ENCODE results near the gene ABCD1.
A peak's percentile ranks its signal among the peaks of the same experiment; 100 is the strongest.
"Not testable (repeated sequence)": the region's sequence is repeated elsewhere in the genome, so short reads cannot be mapped to it uniquely, and the experiment has no call there.

The ABCD1 gene

DNA sequence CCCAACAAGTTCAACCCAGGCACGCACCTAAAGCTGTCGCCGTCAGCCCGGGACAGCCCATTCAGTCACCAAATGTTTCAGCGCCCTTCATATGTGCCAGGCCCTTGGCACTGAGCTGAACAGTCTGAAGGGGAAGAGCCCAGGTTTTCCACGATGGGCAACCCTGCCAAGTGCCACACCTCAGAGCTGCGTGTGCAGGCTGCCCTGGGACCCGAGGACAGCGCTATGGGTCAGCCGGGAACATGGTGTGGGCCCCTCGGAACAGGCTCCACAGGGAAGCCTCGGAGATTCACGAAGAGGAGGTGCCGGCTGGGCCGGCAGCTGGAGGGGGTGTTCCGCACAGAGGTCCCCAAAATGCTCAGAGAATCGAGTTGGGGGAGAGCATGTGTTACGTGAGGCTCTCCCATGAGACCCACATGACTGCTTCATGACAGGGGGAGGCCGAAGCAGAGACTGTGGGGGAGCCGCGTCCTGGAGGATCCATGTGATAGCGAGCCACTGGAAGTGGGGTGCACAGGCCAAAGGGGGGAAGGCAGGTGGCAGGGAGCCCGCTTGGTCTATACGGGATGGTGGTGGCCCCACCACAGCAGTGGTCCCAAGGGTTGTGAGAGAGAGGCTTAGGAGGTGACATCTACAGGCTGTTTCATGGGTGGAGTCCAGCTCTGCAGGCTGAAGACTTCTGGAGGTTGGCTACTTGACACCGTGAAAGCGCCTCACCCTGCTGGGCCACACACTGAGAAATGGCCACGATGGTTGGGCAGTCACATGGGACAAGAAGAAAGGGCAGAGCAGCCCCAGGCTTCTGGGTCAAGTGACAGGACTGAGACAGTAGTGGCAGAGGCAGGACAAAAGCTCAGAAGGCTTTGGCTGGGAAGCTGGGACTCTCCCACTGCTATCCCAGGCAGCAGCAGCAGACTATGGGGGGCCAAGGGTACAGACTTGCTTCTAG is 14.7 kb upstream of the ABCD1 start:
- no peak for DNase-seq (ENCODE audit: low spot score)

DNA sequence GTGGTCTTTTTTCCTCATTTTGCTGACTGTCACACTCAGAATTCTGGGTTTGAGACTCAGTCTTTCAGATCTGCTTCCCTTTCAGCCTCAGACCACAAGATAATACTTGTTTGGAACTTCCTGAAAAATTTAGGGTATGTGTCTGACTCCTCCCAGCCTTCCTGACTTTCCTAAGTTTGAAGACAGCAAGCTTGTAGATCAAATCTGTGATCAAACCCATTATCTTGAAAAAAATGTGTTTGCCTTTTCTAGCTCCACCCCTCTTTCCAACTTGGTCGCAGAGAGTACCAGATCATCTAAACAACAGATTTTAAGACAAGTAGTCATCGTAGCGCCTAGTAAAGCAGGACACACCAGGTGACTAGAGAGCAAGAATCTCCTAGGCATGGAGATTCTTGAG is 10.4 kb upstream of the ABCD1 start:
- DNase-seq (ENCODE audit: low spot score), result no peak

DNA sequence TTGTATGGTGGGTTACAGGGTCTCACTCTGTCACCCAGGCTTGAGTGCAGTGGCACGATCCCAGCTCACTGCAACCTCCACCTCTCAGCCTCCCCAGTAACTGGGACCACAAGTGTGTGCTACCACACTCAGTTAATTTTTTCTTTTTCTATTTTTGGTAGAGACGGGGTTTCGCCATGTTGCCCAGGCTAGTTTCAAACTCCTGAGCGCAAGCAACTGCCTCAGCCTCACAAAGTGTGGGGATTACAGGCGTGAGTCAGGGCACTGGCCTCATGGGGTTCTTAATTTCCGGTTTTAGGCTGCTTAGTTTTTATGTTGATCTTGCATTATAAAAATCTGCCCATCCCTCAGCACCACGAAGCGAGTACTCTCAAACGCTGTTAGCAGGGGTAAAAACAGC is 7.2 kb upstream of the ABCD1 start:
- DNase-seq (ENCODE audit: low spot score), result no peak

DNA sequence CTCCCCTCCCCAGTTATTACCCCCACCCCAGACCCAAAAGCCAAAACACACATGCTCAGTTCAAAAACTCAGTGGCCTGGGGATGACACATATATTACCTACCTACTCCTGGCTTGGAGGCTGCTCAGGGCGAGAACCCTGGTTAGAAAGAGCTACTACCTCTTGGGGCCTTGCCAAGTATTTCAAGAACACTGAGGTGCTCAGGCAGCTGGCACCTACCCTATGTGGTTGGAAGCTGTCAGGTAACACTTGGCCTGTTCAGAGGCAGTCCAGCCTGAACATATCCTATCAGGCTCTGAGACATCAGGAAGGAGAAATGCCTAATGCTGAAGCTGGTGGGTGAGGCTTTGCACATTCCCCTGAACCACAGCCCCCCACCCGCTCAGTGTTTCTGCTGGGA is 5.4 kb upstream of the ABCD1 start:
- no peak for DNase-seq (ENCODE audit: low spot score)

DNA sequence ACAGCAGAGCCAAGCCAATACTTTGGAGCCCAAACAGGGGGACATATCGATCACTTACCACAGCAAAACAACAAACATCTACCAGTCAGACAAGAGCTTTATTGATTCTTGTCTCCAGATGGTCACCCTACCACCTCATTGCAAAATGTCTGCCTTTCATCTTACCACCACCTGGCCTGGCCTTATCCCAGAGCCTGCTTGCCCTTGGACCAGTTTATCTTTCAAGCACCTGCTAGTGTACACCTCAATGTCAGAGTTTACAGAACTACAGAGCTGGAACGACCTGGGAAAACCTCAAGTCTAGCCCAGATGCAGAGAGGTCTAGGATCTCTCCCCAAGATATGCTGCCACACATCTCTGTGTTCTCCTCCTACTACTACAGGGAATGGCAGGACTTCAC is 5.0 kb upstream of the ABCD1 start:
- DNase-seq (ENCODE audit: low spot score), result no peak

DNA sequence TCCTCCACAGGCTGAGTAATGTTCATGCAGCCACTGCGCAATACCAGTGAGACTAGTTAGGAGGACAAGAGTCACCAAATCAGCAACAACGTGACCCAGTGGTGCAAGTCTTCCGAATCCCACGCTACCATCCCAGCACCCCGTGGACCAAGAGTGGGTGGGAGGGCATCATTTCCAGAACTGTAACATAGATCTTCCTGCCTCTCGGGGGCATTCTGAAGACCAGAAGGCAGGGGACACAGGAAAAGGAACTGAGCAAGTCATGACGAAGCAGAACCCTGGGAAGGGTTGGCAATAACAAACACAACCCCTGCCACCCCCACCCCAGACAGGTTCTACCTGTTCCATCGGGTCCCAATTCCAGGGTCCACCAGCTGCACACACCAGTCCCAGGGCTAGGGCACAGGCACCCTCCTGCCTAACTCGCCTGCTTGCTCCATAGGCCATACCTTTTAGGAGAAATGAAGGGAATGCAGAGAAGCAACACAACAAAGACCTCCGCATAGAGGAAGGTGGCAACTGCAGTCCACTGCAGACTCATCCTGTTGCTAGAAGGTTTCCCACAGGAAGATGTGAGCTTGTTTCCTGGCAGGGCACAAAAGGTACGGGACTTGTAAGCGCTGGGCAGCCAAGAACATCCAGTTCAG is 1.8 kb upstream of the ABCD1 start:
- no peak for DNase-seq (ENCODE audit: low spot score)

DNA sequence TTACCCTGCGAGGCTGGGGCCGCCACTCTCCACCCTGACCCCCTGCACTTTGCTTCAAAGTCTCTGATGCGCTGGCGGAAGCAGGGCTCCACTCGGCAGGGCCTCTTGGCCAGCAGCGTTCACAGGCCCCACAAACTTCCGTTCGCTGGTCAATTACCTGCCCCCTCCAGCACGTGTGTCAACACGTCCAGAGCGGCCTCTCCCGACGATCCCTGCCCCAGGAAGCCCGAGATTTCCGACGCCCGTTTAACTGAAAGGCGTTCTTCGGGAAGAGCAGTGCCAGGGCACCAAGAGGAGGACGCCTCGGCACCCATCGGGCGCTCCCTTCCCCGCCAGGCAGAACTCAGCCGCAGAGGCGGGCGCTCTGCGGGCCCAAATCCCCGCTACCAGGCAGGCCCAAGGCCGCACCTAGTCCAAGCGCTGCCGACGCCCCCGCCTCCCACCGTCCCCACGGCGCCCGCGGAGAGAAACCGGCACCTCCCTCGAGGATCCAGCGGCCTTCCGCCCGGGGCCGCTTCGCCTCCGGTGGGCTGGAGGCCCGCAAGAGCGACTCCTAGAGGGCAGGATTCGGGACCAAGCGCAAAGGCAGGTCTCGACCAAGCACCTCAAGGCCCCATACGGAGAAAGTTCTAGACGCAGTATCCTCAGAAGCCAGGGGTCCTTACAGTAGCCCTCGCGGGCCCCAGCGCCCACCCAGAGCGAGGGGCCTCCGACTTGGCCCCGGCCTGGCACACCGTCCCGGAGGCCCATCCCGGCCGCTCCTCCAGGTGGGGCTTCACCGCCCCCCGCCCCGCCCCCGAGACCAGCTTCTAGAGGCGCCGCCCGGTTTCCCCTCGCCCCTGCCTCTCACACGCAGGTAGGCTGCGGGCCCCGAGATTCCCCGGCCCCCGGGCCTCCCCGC is 1.1 kb upstream of the ABCD1 start:
- DNase-seq (ENCODE audit: low spot score), result no peak

DNA sequence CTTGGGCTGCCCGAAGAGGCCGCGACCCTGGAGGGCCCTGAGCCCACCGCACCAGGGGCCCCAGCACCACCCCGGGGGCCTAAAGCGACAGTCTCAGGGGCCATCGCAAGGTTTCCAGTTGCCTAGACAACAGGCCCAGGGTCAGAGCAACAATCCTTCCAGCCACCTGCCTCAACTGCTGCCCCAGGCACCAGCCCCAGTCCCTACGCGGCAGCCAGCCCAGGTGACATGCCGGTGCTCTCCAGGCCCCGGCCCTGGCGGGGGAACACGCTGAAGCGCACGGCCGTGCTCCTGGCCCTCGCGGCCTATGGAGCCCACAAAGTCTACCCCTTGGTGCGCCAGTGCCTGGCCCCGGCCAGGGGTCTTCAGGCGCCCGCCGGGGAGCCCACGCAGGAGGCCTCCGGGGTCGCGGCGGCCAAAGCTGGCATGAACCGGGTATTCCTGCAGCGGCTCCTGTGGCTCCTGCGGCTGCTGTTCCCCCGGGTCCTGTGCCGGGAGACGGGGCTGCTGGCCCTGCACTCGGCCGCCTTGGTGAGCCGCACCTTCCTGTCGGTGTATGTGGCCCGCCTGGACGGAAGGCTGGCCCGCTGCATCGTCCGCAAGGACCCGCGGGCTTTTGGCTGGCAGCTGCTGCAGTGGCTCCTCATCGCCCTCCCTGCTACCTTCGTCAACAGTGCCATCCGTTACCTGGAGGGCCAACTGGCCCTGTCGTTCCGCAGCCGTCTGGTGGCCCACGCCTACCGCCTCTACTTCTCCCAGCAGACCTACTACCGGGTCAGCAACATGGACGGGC is 579 bp downstream of the ABCD1 start:
- DNase-seq (ENCODE audit: low spot score), result no peak

DNA sequence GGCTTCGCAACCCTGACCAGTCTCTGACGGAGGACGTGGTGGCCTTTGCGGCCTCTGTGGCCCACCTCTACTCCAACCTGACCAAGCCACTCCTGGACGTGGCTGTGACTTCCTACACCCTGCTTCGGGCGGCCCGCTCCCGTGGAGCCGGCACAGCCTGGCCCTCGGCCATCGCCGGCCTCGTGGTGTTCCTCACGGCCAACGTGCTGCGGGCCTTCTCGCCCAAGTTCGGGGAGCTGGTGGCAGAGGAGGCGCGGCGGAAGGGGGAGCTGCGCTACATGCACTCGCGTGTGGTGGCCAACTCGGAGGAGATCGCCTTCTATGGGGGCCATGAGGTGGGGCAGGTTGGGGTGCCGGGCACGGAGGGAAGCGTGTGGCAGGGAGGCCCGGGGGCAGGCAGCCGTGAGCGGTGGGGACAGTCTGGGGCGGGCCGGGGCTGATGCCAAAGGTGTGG is 1.2 kb downstream of the ABCD1 start:
- DNase-seq (ENCODE audit: low spot score), result no peak

DNA sequence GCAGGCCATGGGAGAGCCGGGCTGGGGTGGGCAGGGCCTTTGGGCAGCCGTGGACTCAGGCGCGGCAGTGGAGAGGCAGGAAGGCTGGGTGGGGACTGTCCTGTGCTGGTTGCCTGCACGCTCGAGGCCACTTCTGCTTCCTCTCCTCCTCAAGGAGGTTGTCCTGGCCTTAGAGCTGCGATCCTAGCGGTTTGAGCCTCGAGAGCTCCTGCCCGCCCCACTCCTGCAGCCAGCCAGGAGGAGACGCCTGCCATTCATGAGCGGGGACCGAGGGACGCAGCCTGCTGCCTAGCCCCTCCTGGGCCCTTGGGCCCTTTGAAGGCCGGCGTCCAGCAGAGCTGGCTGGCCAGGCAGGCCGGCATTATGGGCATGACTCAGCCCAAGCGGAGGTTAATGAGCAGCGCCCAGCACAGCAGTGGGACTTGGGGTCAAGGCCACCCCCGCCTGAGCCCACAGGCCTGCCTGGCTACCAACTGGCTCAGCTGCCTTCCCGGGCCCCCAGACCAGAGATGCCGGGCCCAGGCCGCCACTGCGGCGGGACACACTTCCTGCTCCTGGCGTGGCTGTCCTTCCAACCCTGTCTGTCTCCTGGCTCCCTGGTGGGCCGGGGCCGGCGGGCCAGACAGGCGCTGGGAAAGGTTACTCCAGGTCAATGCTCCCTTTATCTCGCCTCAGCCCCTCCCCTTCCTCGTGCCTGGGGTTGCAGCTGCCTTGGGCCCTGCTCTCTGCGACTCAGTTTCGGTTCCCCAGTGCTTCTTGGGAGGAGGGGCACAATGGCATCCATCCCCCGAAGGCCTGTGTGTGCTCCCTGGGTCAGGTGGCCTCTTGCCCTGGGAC is 1.8 kb downstream of the ABCD1 start:
- peak; percentile 57 for DNase-seq (ENCODE audit: low spot score)

DNA sequence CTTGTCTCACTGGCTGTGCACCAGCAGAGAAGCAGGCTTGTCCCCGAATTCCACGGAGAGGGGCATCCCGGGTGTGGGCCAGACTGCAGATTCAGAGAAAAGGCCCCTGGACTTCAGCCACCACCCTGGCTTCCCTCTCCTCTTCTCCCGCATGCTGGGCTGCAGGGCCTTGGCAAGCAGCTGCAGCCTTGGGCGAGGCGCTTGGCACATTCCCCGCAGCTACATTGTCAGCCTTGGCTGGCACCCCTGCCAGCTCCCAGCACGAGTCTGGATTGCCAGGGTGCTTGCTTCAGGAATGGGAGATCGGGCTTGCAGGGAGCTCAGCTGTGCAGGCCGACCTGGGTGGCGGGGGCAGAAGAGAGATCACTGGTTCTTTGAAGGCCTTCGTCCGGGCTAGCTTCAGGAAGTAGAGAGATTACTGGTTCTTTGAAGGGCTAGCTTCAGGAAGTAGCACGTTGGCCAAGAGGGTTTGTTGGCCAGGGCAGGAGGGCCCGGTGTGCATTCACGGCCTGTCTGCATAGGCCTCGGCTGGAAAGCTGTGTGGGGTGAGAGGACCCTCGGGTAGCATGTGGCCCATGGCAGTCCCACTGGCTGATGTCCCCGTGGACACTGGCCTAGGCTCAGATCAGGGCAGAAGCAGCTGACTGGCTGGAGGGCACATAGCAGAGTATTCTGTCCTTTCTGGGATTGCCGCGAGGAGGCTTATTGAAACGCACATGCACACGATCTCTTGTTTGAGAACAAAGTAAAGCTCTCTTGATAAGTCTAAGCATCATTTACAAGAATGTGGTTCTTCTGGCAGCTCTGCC is 2.7 kb downstream of the ABCD1 start:
- DNase-seq (ENCODE audit: low spot score), result no peak

DNA sequence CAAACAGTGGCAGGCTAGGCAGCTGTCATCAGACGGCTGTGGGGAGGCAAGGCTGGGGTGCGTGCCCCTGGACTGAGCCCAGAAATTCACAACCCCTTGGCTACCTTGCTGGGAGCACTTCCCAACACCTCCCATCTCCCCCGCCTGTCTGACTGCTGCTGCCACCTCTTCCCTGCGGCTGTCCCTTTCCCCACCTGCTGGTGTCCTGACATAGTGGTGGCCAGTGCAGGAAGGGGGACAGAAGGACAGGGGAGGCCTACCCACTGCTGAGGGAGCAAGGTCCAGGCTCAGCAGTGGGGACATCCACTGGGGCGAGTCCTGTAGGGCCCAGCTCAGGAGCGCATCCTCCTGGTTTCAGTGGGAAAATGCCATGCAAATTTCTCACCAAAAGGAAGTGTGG is 3.4 kb downstream of the ABCD1 start:
- DNase-seq (ENCODE audit: low spot score), result no peak

DNA sequence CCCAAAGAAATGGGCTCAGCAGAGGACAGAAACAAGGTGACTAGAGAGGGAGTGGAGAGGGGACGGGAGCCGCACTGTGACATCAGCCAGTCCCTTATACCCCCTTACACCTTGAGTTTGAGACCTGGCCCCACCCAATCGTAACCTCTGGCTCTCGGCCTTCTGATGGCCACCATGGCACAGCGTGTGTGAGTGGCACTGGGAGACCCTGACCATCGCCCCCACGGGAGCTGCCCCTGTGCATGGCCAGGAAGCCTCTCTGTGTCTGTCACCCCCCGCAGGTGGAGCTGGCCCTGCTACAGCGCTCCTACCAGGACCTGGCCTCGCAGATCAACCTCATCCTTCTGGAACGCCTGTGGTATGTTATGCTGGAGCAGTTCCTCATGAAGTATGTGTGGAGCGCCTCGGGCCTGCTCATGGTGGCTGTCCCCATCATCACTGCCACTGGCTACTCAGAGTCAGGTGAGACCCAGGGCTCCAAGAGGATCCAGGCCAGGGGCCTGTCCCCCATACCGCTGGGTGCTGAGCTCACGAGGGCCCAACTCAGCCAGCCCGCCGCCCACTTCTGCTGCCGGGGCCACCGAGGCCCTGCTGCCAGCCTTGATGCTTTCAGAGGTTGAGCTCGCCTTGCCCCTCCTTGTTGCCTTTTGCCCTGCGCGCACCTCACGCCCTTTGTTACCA is 4.4 kb downstream of the ABCD1 start:
- no peak for DNase-seq (ENCODE audit: low spot score)

DNA sequence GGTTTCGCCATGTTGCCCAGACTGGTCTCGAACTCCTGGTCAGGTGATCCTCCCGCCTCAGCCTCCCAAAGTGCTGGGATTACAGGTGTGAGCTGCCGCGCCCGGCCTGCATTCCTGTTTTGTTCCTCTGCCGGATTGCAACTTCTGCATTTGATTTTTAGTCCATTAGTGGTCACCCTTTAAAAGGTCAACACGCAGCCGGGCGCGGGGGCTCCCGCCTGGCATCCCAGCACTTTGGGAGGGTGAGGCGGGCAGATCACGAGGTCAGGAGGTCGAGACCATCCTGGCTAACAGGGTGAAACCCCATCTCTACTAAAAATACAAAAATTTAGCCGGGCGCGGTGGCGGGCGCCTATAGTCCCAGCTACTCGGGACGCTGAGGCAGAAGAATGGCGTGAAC is 5.5 kb downstream of the ABCD1 start:
- not testable (repeated sequence) for DNase-seq (ENCODE audit: low spot score)

DNA sequence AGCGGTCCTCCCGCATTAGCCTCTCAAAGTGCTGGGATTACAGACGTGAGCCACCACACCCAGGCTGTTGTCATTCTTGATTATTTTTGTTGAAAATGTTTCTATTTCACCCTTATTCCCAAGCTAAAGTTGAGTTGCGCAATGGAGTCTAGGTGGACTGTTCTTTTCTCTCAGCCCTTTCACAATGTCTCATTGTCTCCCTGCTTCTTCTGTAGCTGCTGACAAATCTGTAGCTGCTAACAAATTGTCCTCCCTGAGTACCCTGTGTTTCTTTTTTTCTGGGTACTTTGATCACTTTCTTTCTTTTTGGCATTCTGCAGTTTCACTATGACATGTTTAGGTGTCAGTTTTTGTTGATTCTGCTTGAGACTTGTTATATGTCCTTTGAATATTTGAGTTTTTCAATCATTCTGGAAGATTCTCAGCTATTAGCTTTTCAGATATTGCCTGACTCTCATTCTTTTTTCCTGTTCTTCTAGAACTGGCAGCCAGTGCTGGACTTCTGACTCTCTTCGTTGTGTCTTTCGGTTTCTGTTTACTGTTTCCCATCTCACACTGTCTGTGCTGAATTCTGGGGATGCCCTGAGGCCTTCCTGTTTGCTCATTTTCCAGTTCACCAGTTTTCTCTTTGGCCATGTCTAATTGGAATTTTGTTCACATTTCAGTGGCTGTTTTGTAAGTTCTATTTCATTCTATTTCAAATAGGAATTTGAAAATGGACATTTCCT is 6.6 kb downstream of the ABCD1 start:
- no peak for DNase-seq (ENCODE audit: low spot score)

DNA sequence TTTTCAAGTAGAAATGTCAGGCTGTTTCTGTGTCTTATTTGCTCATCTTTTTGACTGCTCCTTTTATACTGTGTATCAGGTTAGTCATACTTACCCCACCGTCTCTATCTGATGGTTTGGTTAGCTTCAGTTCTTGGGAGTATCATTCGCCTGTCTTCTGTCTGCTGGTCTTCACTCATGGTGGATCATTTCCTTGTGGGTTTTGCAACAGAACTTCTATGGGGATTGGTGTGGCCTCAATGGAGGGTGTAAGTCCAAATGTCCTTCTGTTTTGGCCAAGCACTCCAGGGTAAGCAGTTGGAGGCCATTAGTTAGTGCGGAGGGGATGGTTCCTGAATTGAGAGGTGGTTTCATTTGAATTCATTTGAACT is 7.2 kb downstream of the ABCD1 start:
- DNase-seq (ENCODE audit: low spot score), result no peak

DNA sequence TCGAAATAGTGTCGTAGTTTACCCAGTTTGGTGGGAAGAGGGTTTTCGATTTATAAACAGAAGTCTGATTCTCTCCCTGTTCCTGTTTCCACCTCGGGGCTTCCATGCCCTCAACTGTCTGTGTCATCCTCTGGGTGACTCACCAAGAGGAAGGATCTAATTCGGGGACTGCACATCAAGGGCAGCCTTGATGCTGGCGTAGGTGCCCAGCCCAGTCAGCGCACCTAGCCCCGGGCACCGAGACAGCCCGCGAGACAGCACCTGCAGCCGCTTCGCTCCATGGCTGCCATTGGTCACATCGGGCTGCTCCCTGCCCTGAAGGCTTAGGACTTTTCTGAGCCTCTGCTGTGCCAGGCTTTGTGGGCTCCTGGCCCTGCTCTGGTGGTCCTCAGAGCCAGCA is 7.7 kb downstream of the ABCD1 start:
- peak; percentile 77 for DNase-seq (ENCODE audit: low spot score)

DNA sequence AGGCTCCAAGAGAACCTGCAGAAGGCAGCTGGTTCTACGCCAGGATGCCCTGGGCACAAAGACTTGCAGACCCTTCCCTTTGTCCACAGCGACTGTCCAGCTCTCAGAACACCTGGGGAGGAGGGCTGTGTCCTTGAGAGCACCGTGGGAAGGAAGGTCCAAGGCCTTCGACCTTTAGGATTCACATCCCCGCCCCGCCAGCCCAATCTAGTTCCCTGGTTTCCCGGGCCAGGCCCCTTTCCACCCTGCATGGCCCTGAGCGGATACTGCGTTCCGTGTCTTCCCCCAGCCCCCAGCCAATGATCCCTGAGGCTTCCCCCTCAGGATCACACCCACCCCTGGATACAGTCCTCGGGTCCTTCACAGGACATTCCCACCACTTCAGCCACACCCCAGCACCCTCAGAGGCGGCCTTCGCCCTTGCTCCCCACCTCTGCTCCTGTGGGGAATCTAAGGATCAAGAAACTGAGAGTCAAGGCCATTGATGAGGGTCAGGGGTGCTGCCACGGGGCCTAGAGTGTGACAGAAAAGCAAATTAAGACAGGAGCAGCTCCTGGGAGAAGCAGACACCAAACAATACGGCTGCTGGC is 9.1 kb downstream of the ABCD1 start:
- no peak for DNase-seq (ENCODE audit: low spot score)
